ENCODE results near the gene AKT1S1. TPM values are rescaled to one million over a fixed set of nuclear protein-coding genes. Genes with fewer than 3 reads are reported as not detected.
"Not testable (repeated sequence)": the region's sequence is repeated elsewhere in the genome, so short reads cannot be mapped to it uniquely, and the experiment has no call there.

AKT1S1 gene
- total RNA-seq, 1 donor from 2014 or later, result 116 TPM

GRCh38 chr19:49824662-49825061 is 52.5 kb downstream of the AKT1S1 start:
- H3K4me3 Mint-ChIP-seq (ENCODE audit: unreplicated experiment), result no peak overlapping the region
- Histone ChIP-seq H3K27me3 (ENCODE audit: insufficient read depth, low read length) (no peaks in the 10 kb centered on the region), H4K20me1 (ENCODE audit: insufficient read depth, low read length) (peaks cover 51% of the 10 kb centered on the region), H3K4me3 (ENCODE audit: insufficient read depth, low read depth, low read length) (no peak overlapping the region), H3K9me3 (ENCODE audit: insufficient read depth, low read depth, low read length) (no peaks in the 10 kb centered on the region), H3K9ac (ENCODE audit: low read length) (no peak overlapping the region), H2AFZ (ENCODE audit: low read depth, low read length) (no peak overlapping the region), H3K4me1 (ENCODE audit: insufficient read depth, low read length) (no peaks in the 10 kb centered on the region), H3K4me2 (ENCODE audit: low read length) (no peak overlapping the region), H3K79me2 (ENCODE audit: insufficient read depth, low read length) (peaks cover 50% of the 10 kb centered on the region), H3K36me3 (ENCODE audit: insufficient read depth, low read length) (peaks cover 8% of the 10 kb centered on the region), H3K27ac (ENCODE audit: low read depth, low read length) (no peak overlapping the region)
- H3K36me3 Mint-ChIP-seq (ENCODE audit: low read depth, unreplicated experiment), result peaks cover 14% of the 10 kb centered on the region
- peaks cover 4% of the 10 kb centered on the region for H3K9me3 Mint-ChIP-seq (ENCODE audit: unreplicated experiment)
- no peak overlapping the region for H3K27ac Mint-ChIP-seq (ENCODE audit: unreplicated experiment)
- H3K4me1 Mint-ChIP-seq (ENCODE audit: low read depth, unreplicated experiment), result peaks cover 4% of the 10 kb centered on the region
- FAIRE-seq (no peak), DNase-seq (ENCODE audit: low read depth) (no peak)
- no peak for TF ChIP-seq EZH2 (IDR thresholded peaks at IDR 0.05; ENCODE audit: insufficient read depth, low read length)
- TF ChIP-seq, protein P1, sequence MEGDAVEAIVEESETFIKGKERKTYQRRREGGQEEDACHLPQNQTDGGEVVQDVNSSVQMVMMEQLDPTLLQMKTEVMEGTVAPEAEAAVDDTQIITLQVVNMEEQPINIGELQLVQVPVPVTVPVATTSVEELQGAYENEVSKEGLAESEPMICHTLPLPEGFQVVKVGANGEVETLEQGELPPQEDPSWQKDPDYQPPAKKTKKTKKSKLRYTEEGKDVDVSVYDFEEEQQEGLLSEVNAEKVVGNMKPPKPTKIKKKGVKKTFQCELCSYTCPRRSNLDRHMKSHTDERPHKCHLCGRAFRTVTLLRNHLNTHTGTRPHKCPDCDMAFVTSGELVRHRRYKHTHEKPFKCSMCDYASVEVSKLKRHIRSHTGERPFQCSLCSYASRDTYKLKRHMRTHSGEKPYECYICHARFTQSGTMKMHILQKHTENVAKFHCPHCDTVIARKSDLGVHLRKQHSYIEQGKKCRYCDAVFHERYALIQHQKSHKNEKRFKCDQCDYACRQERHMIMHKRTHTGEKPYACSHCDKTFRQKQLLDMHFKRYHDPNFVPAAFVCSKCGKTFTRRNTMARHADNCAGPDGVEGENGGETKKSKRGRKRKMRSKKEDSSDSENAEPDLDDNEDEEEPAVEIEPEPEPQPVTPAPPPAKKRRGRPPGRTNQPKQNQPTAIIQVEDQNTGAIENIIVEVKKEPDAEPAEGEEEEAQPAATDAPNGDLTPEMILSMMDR (IDR thresholded peaks at IDR 0.05; ENCODE audit: insufficient read depth, low read depth, low read length), result no peak
- H3K27me3 Mint-ChIP-seq (ENCODE audit: low read depth, unreplicated experiment), result no peaks in the 10 kb centered on the region

- Mint-ChIP-seq H3K4me3 (ENCODE audit: unreplicated experiment) (no peak overlapping the region), H3K27ac (ENCODE audit: unreplicated experiment) (no peak overlapping the region), H3K9me3 (ENCODE audit: unreplicated experiment) (peaks cover 4% of the 10 kb centered on the region), H3K27me3 (ENCODE audit: low read depth, unreplicated experiment) (no peaks in the 10 kb centered on the region), H3K4me1 (ENCODE audit: low read depth, unreplicated experiment) (peaks cover 10% of the 10 kb centered on the region), H3K36me3 (ENCODE audit: low read depth, unreplicated experiment) (peaks cover 14% of the 10 kb centered on the region)
- no peak for FAIRE-seq
- no peak overlapping the region for H3K4me2 ChIP-seq (ENCODE audit: low read length)
- H4K20me1 ChIP-seq (ENCODE audit: insufficient read depth, low read length), result peaks cover 54% of the 10 kb centered on the region
- TF ChIP-seq, protein P1 (IDR thresholded peaks at IDR 0.05; ENCODE audit: insufficient read depth, low read depth, low read length), result no peak
- no peak for TF ChIP-seq EZH2 (IDR thresholded peaks at IDR 0.05; ENCODE audit: insufficient read depth, low read length)
- no peak overlapping the region for H3K9ac ChIP-seq (ENCODE audit: low read length)
- no peak overlapping the region for H2AFZ ChIP-seq (ENCODE audit: low read depth, low read length)
- no peak for DNase-seq (ENCODE audit: low read depth)
- H3K36me3 ChIP-seq (ENCODE audit: insufficient read depth, low read length), result peaks cover 8% of the 10 kb centered on the region
- peaks cover 62% of the 10 kb centered on the region for H3K79me2 ChIP-seq (ENCODE audit: insufficient read depth, low read length)
- no peaks in the 10 kb centered on the region for H3K9me3 ChIP-seq (ENCODE audit: insufficient read depth, low read depth, low read length)
- H3K27me3 ChIP-seq (ENCODE audit: insufficient read depth, low read length), result no peaks in the 10 kb centered on the region
- H3K27ac ChIP-seq (ENCODE audit: low read depth, low read length), result no peak overlapping the region
- H3K4me1 ChIP-seq (ENCODE audit: insufficient read depth, low read length), result no peaks in the 10 kb centered on the region
- H3K4me3 ChIP-seq (ENCODE audit: insufficient read depth, low read depth, low read length), result no peak overlapping the region
Measured at GRCh38 chr19:49823472-49823871, 53.7 kb downstream of the AKT1S1 start.

- H3K27me3 ChIP-seq (ENCODE audit: insufficient read depth, low read length), result no peaks in the 10 kb centered on the region
- H3K79me2 ChIP-seq (ENCODE audit: insufficient read depth, low read length), result peaks cover 54% of the 10 kb centered on the region
- H3K4me3 ChIP-seq (ENCODE audit: insufficient read depth, low read depth, low read length), result no peak overlapping the region
- no peaks in the 10 kb centered on the region for H3K9me3 ChIP-seq (ENCODE audit: insufficient read depth, low read depth, low read length)
- H3K4me3 Mint-ChIP-seq (ENCODE audit: unreplicated experiment), result no peak overlapping the region
- no peak overlapping the region for H3K4me2 ChIP-seq (ENCODE audit: low read length)
- peaks cover 10% of the 10 kb centered on the region for H3K4me1 Mint-ChIP-seq (ENCODE audit: low read depth, unreplicated experiment)
- H3K27ac ChIP-seq (ENCODE audit: low read depth, low read length), result no peak overlapping the region
- no peak overlapping the region for H2AFZ ChIP-seq (ENCODE audit: low read depth, low read length)
- peaks cover 6% of the 10 kb centered on the region for H3K4me1 ChIP-seq (ENCODE audit: insufficient read depth, low read length)
- FAIRE-seq, result no peak
- peaks cover 31% of the 10 kb centered on the region for H4K20me1 ChIP-seq (ENCODE audit: insufficient read depth, low read length)
- no peaks in the 10 kb centered on the region for H3K27me3 Mint-ChIP-seq (ENCODE audit: low read depth, unreplicated experiment)
- TF ChIP-seq, protein P1 (IDR thresholded peaks at IDR 0.05; ENCODE audit: insufficient read depth, low read depth, low read length), result no peak
- no peak for TF ChIP-seq EZH2 (IDR thresholded peaks at IDR 0.05; ENCODE audit: insufficient read depth, low read length)
- H3K9me3 Mint-ChIP-seq (ENCODE audit: unreplicated experiment), result no peaks in the 10 kb centered on the region
- H3K27ac Mint-ChIP-seq (ENCODE audit: unreplicated experiment), result peak overlapping the region; percentile 47
- H3K36me3 ChIP-seq (ENCODE audit: insufficient read depth, low read length), result peaks cover 8% of the 10 kb centered on the region
- DNase-seq (ENCODE audit: low read depth), result no peak
- peaks cover 3% of the 10 kb centered on the region for H3K36me3 Mint-ChIP-seq (ENCODE audit: low read depth, unreplicated experiment)
- no peak overlapping the region for H3K9ac ChIP-seq (ENCODE audit: low read length)
Measured at GRCh38 chr19:49820125-49820524, 57.0 kb downstream of the AKT1S1 start.

GRCh38 chr19:49819452-49820115 is 57.6 kb downstream of the AKT1S1 start:
- not testable (repeated sequence) for H2AFZ ChIP-seq (ENCODE audit: low read depth, low read length); H3K4me1 ChIP-seq (ENCODE audit: insufficient read depth, low read length); FAIRE-seq; DNase-seq (ENCODE audit: low read depth); H3K36me3 ChIP-seq (ENCODE audit: insufficient read depth, low read length); H3K9me3 ChIP-seq (ENCODE audit: insufficient read depth, low read depth, low read length); H3K27me3 Mint-ChIP-seq (ENCODE audit: low read depth, unreplicated experiment); H3K9me3 Mint-ChIP-seq (ENCODE audit: unreplicated experiment); H3K27me3 ChIP-seq (ENCODE audit: insufficient read depth, low read length); H3K27ac ChIP-seq (ENCODE audit: low read depth, low read length); H3K36me3 Mint-ChIP-seq (ENCODE audit: low read depth, unreplicated experiment)
- peaks cover 48% of the 10 kb centered on the region for H3K79me2 ChIP-seq (ENCODE audit: insufficient read depth, low read length)
- peak overlapping the region; percentile 95 for H3K4me2 ChIP-seq (ENCODE audit: low read length)
- H4K20me1 ChIP-seq (ENCODE audit: insufficient read depth, low read length), result peaks cover 25% of the 10 kb centered on the region
- peak overlapping the region; percentile 91 for H3K4me3 ChIP-seq (ENCODE audit: insufficient read depth, low read depth, low read length)
- Mint-ChIP-seq H3K27ac (ENCODE audit: unreplicated experiment) (peak overlapping the region; percentile 95), H3K4me3 (ENCODE audit: unreplicated experiment) (peak overlapping the region; percentile 93), H3K4me1 (ENCODE audit: low read depth, unreplicated experiment) (peaks cover 10% of the 10 kb centered on the region)
- peak overlapping the region; percentile 96 for H3K9ac ChIP-seq (ENCODE audit: low read length)
